IMR-90 (cell line): ENCODE data around the gene EEF1AKMT1. TPM values are rescaled to one million over a fixed set of nuclear protein-coding genes. Genes with fewer than 3 reads are reported as not detected.

Source experiments
- ATAC-seq: fragments of 200-7000 bp; cut with Tn5 transposase; 2 replicates; pipeline ENCODE4 v1.9.1; 2020; ENCODE audit warnings: low read depth, mild to moderate bottlenecking, moderate library complexity
- BruUV-seq: library from RNA; stranded (reverse); fragments of 400-500 nt; replicated peaks from 2 replicates; lab custom pipeline; 2021; lab: Mats Ljungman, UMichigan
- CTCF ChIA-PET: fragments of 300-600 bp; formaldehyde crosslinking; extraction: SDS; loops from one replicate; lab custom pipeline; 2021; ENCODE audit warnings: antibody characterized with exemption; lab: Yijun Ruan, JAX
- POLR2A ChIA-PET: fragments of 300-600 bp; sonication (Branson Sonifier 250); formaldehyde crosslinking; loops from one replicate; lab custom pipeline; 2022; ENCODE audit warnings: antibody characterized with exemption; ENCODE audit not compliant: unreplicated experiment; lab: Charles Lee
- DNase-seq: peaks from one replicate; pipeline ENCODE4 v3.0.0; 2013
- H2AFZ ChIP-seq: replicated peaks from 2 replicates; pipeline ENCODE3; 2013; ENCODE audit warnings: low read length, mild to moderate bottlenecking; ENCODE audit not compliant: poor library complexity
- H2AK5ac ChIP-seq: 2 replicates; pipeline ENCODE4 v1.6.1; 2013; ENCODE audit warnings: low read depth, low read length, inconsistent platforms
- H2AK9ac ChIP-seq: replicated peaks from 2 replicates; pipeline ENCODE3; 2013; ENCODE audit warnings: mild to moderate bottlenecking, low read depth, low read length, moderate library complexity; ENCODE audit not compliant: poor library complexity
- H2BK120ac ChIP-seq: 2 replicates; pipeline ENCODE4 v1.6.1; 2013; ENCODE audit warnings: low read depth, low read length, inconsistent platforms
- H2BK15ac ChIP-seq: 3 replicates; pipeline ENCODE4 v1.6.1; 2013; ENCODE audit warnings: low read depth, low read length, inconsistent platforms
- H2BK20ac ChIP-seq: 2 replicates; pipeline ENCODE4 v1.6.1; 2013; ENCODE audit warnings: low read depth, mild to moderate bottlenecking, inconsistent platforms, low read length, moderate library complexity
- H2BK5ac ChIP-seq: 2 replicates; pipeline ENCODE4 v1.6.1; 2013; ENCODE audit warnings: mild to moderate bottlenecking, low read depth, low read length, inconsistent platforms; ENCODE audit not compliant: poor library complexity, severe bottlenecking
- H3K14ac ChIP-seq: replicated peaks from 2 replicates; pipeline ENCODE4 v1.6.1; 2013; ENCODE audit warnings: low read depth, low read length, inconsistent platforms
- H3K18ac ChIP-seq: 2 replicates; pipeline ENCODE4 v1.6.1; 2013; ENCODE audit warnings: low read depth, low read length, control low read depth
- H3K23ac ChIP-seq: 2 replicates; pipeline ENCODE4 v1.6.1; 2013; ENCODE audit warnings: low read depth, low read length, inconsistent platforms
- H3K27ac ChIP-seq: 2 replicates; pipeline ENCODE4 v1.5.1; 2013; ENCODE audit warnings: mild to moderate bottlenecking, control low read depth, low read length; ENCODE audit not compliant: insufficient read depth
- H3K27me3 ChIP-seq: 2 replicates; pipeline ENCODE4 v1.6.1; 2013; ENCODE audit warnings: low read length; ENCODE audit not compliant: control insufficient read depth, insufficient read depth
- H3K36me3 ChIP-seq: 2 replicates; pipeline ENCODE4 v1.6.1; 2013; ENCODE audit warnings: low read length, mixed read lengths; ENCODE audit not compliant: control insufficient read depth, insufficient read depth
- H3K4ac ChIP-seq: 2 replicates; pipeline ENCODE4 v1.6.1; 2013; ENCODE audit warnings: low read depth, low read length, inconsistent platforms
- H3K4me1 ChIP-seq: 2 replicates; pipeline ENCODE4 v1.6.1; 2013; ENCODE audit warnings: low read length, mixed read lengths; ENCODE audit not compliant: control insufficient read depth, insufficient read depth
- H3K4me2 ChIP-seq: 2 replicates; pipeline ENCODE4 v1.6.1; 2013; ENCODE audit warnings: low read depth, mild to moderate bottlenecking, control low read depth, low read length, moderate library complexity
- H3K4me3 ChIP-seq: 2 replicates; pipeline ENCODE4 v1.5.1; 2013; ENCODE audit warnings: low read depth, mild to moderate bottlenecking, control low read depth, low read length, moderate library complexity; ENCODE audit not compliant: insufficient read depth
- H3K56ac ChIP-seq: 2 replicates; pipeline ENCODE4 v1.6.1; 2013; ENCODE audit warnings: low read length, inconsistent platforms; ENCODE audit not compliant: insufficient read depth; ENCODE audit errors: extremely low read depth
- H3K79me1 ChIP-seq, 2 experiments: 2 replicates each; pipeline ENCODE4 v1.6.1; 2013; ENCODE audit warnings: low read length in 2 of 2, inconsistent platforms in 1 of 2, low read depth in 1 of 2
- H3K9ac ChIP-seq: 2 replicates; pipeline ENCODE4 v1.6.1; 2013; ENCODE audit warnings: low read depth, low read length, control low read depth
- H3K9me1 ChIP-seq: 2 replicates; pipeline ENCODE4 v1.6.1; 2013; ENCODE audit warnings: low read length, inconsistent platforms; ENCODE audit not compliant: insufficient read depth
- H3K9me3 ChIP-seq: 2 replicates; pipeline ENCODE4 v1.6.1; 2013; ENCODE audit warnings: low read length; ENCODE audit not compliant: control insufficient read depth, insufficient read depth
- H4K20me1 ChIP-seq: 2 replicates; pipeline ENCODE4 v1.6.1; 2013; ENCODE audit warnings: low read length, inconsistent platforms; ENCODE audit not compliant: insufficient read depth
- H4K5ac ChIP-seq: 2 replicates; pipeline ENCODE4 v1.6.1; 2013; ENCODE audit warnings: mild to moderate bottlenecking, low read depth, low read length, control low read depth
- H4K8ac ChIP-seq, 2 experiments: 2 replicates each; pipeline ENCODE4 v1.6.1; 2013; ENCODE audit warnings: low read depth in 2 of 2, low read length in 2 of 2, control low read depth in 1 of 2, inconsistent platforms in 1 of 2
- H4K91ac ChIP-seq: 2 replicates; pipeline ENCODE4 v1.6.1; 2013; ENCODE audit warnings: low read depth, low read length, inconsistent platforms; ENCODE audit not compliant: insufficient read depth
- CEBPB ChIP-seq: IDR thresholded peaks from 2 replicates; pipeline ENCODE4 v1.6.1; 2012; ENCODE audit warnings: low read depth, low read length, improper control_type of control experiment
- FOS ChIP-seq: fragments of 150-350 bp; IDR thresholded peaks from 2 replicates; pipeline ENCODE4 v1.6.1; 2016; ENCODE audit warnings: low read depth, low read length
- MAFK ChIP-seq: IDR thresholded peaks from 2 replicates; pipeline ENCODE4 v1.6.1; 2012; ENCODE audit warnings: low read depth, low read length, improper control_type of control experiment
- WGBS, 2 experiments: methylation state at CpG; one replicate each; pipeline versions ENCODE4 v1.1.5 to v1.1.7; 2013; ENCODE audit warnings: missing lambda C conversion rate in 2 of 2; ENCODE audit not compliant: insufficient read length in 1 of 2; ENCODE audit errors: extremely low coverage in 2 of 2; 5-methylcytosine and 5-hydroxymethylcytosine counted together
- dilution Hi-C: fragments of 300-500 bp; cut with HindIII; formaldehyde crosslinking; loops from one replicate; pipeline ENCODE4 v1.14.3; 2018; ENCODE audit warnings: low sequenced_read_pairs; ENCODE audit not compliant: unreplicated experiment
- in situ Hi-C: fragments of 300-500 bp; cut with MboI; formaldehyde crosslinking; loops from 3 replicates; pipeline ENCODE4 v1.14.3; 2019; ENCODE audit warnings: low sequenced_read_pairs, inconsistent platforms, mixed read lengths
- intact Hi-C: fragments of 100-400 bp; cut with micrococcal nuclease; formaldehyde crosslinking; loops from 2 replicates; pipeline ENCODE4 v1.10.0; 2022
- polyA plus RNA-seq, 3 experiments: library from polyadenylated mRNA; depleted of rRNA; stranded (reverse); fragments of >200 nt; gene quantifications; 2 replicates each; pipeline ENCODE4 v1.2.3, GENCODE V29; 2012; ENCODE audit warnings: low replicate concordance in 1 of 3
- total RNA-seq: library from RNA; depleted of rRNA; stranded (reverse); fragments of >200 nt; gene quantifications from 2 replicates; pipeline ENCODE4 v1.2.3, GENCODE V29; 2012; rRNA removed

EEF1AKMT1 gene
- total and polyA plus RNA-seq, 2 of the 4 experiments (the other 2 are of a cell fraction): 10.0 to 10.6 TPM

- H3K4me1 ChIP-seq: peaks cover 3% of the 10 kb centered on the region; the same call in 1 of the 2 replicates
- ChIA-PET POLR2A (no interaction called here), CTCF (interaction anchor here (0.8 kb wide), 1 partner anchor 8 kb away, joined by 3 read pairs; no protein-coding TSS in a partner anchor)
- H3K4ac ChIP-seq: no peak overlapping the region
- intact Hi-C loops: no loop called here
- H2BK120ac ChIP-seq: no peak overlapping the region
- H2AFZ ChIP-seq: no peak overlapping the region
- no CpG with 5 or more reads among the region's 3 CpGs for WGBS, 2 experiments
- no peak overlapping the region for H2BK15ac ChIP-seq
- H3K23ac ChIP-seq: no peak overlapping the region
- H2BK5ac ChIP-seq: no peak overlapping the region
- no peak overlapping the region for H3K56ac ChIP-seq
- H4K8ac ChIP-seq: no peak overlapping the region
- no TSS peak for BruUV-seq
- no peak overlapping the region for H3K4me3 ChIP-seq
- H3K14ac ChIP-seq: no peak overlapping the region
- no peak for DNase-seq
- H3K36me3 ChIP-seq: 0 out of 2 replicates have a peak, but pooled peaks cover 2% of the 10 kb centered on the region
- no peak overlapping the region for H4K5ac ChIP-seq
- no peak for ATAC-seq
- in situ Hi-C loops: loop anchor here (5.0 kb wide), 1 partner anchor 53 kb away; no protein-coding TSS in a partner anchor
- no peak overlapping the region for H4K91ac ChIP-seq
- H4K20me1 ChIP-seq: no peaks in the 10 kb centered on the region
- H3K9me1 ChIP-seq: peaks cover 3% of the 10 kb centered on the region
- no peaks in the 10 kb centered on the region for H3K79me1 ChIP-seq
- dilution Hi-C loops: no loop called here
- H3K4me2 ChIP-seq: no peak overlapping the region
- H2AK5ac ChIP-seq: no peak overlapping the region
- no peak overlapping the region for H3K18ac ChIP-seq
- H2AK9ac ChIP-seq: no peak overlapping the region
- no peak overlapping the region for H3K9ac ChIP-seq
- no peak overlapping the region for H2BK20ac ChIP-seq
- no peak overlapping the region for H3K27ac ChIP-seq
- H3K27me3 ChIP-seq: no peaks in the 10 kb centered on the region
- no peaks in the 10 kb centered on the region for H3K9me3 ChIP-seq
- TF ChIP-seq CEBPB (peak; percentile 56), MAFK (peak; percentile 39; the same call in 1 of the 2 replicates), FOS (no peak)
Observed at GRCh38 chr13:20679879-20680278, 93.9 kb downstream of the EEF1AKMT1 start.

Other genes starting within 250 kb of the EEF1AKMT1 start
- 10.6 and 11.7 TPM in 2 replicates for gene CRYL1, start 248.1 kb downstream of the EEF1AKMT1 start, total RNA-seq
- 16.4 TPM in 2 replicates for gene CRYL1, start 248.1 kb downstream of the EEF1AKMT1 start, polyA plus RNA-seq (2012; rRNA removed)
- 8.6 and 13.3 TPM in 2 replicates for gene IFT88, start 206.8 kb downstream of the EEF1AKMT1 start, total RNA-seq
- 4.5 and 5.5 TPM in 2 replicates for gene IFT88, start 206.8 kb downstream of the EEF1AKMT1 start, polyA plus RNA-seq (2012; rRNA removed)
- gene IL17D, start 70.3 kb downstream of the EEF1AKMT1 start, total RNA-seq: 0.56 and 0.72 TPM in 2 replicates
- 1.2 and 1.4 TPM in 2 replicates for gene IL17D, start 70.3 kb downstream of the EEF1AKMT1 start, polyA plus RNA-seq (2012; rRNA removed)
- 21.1 and 25.3 TPM in 2 replicates for gene XPO4, start 128.8 kb upstream of the EEF1AKMT1 start, total RNA-seq
- 3.8 and 5.0 TPM in 2 replicates for gene XPO4, start 128.8 kb upstream of the EEF1AKMT1 start, polyA plus RNA-seq (2012; rRNA removed)